Central memory CD8-positive, alpha-beta T cell (primary cell): ENCODE data around the gene NXPH1.

Experiments
- ATAC-seq: fragments of 150-1000 bp; cut with Tn5 transposase; replicated peaks from 2 replicates; pipeline ENCODE4 v1.10.0; 2022; ENCODE audit warnings: mild to moderate bottlenecking, moderate FRiP score, moderate number of reproducible peaks; ENCODE audit not compliant: poor library complexity, severe bottlenecking; ENCODE audit errors: extremely low read depth
- DNase-seq, 2 donors: peaks; one replicate each; pipeline ENCODE4 v3.0.0; 2021; ENCODE audit warnings: low spot score in 2 of 2
- H3K27ac Mint-ChIP-seq: one replicate; pipeline ENCODE4 v1.8.0; 2022; ENCODE audit warnings: low read depth, mild to moderate bottlenecking, moderate library complexity, mixed read lengths
- H3K27me3 Mint-ChIP-seq: one replicate; pipeline ENCODE4 v1.8.0; 2022; ENCODE audit warnings: mixed read lengths
- H3K36me3 Mint-ChIP-seq: one replicate; pipeline ENCODE4 v1.8.0; 2022; ENCODE audit warnings: mild to moderate bottlenecking, moderate library complexity, mixed read lengths; ENCODE audit not compliant: insufficient read depth
- H3K4me1 Mint-ChIP-seq: one replicate; pipeline ENCODE4 v1.8.0; 2022; ENCODE audit warnings: mixed read lengths
- H3K4me3 Mint-ChIP-seq: one replicate; pipeline ENCODE4 v1.8.0; 2022; ENCODE audit warnings: mild to moderate bottlenecking, moderate library complexity, mixed read lengths
- H3K9me3 Mint-ChIP-seq: one replicate; pipeline ENCODE4 v1.8.0; 2022; ENCODE audit warnings: mixed read lengths

Gene NXPH1

DNA sequence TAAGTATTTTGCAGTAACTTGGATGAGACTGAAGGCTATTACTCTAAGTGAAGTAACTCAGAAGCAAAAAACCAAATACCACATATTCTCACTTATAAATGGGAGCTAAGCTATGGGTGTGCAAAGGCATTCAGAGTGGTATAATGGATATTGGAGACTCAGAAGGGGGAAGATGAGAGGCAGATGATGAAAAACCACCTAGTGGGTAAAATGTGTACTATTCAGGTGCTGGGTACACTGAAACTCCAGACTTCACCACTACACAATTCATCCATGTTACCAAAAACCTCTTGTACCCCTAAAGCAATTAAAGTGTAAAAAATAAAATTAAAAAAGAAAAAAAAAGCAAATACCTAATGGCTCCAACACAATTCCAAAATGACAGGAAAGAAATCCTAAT is 351.7 kb downstream of the NXPH1 start:
- no peak for ATAC-seq
- Mint-ChIP-seq H3K27ac (no peak overlapping the region), H3K4me1 (no peaks in the 10 kb centered on the region), H3K4me3 (no peak overlapping the region), H3K9me3 (peaks cover 7% of the 10 kb centered on the region), H3K27me3 (no peaks in the 10 kb centered on the region), H3K36me3 (no peaks in the 10 kb centered on the region)
- DNase-seq = no peak

DNA sequence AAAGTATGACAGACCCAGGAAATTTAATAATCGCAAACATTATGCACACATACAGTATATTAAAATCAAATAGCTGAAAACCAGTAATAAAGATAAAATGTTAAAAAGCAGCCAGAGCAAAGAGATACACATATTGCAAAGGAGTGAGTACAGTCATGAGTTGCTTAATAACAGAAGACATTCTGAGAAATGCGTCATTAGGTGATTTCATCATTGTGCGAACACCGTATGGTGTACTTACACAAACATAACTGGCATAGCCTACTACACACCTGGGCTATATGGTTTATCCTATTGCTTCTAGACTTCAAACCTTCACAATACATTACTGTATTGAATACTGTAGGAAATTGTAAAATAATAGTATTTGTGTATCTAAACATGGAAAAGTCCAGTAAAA is 367.6 kb downstream of the NXPH1 start:
- Mint-ChIP-seq H3K4me1 (no peaks in the 10 kb centered on the region), H3K4me3 (no peak overlapping the region), H3K27ac (no peak overlapping the region), H3K36me3 (no peaks in the 10 kb centered on the region), H3K9me3 (peaks cover 22% of the 10 kb centered on the region), H3K27me3 (no peaks in the 10 kb centered on the region)
- ATAC-seq = no peak
- no peak for DNase-seq
